Measurements from ENCODE around the gene ACTMAP. TPM values are rescaled to one million over a fixed set of nuclear protein-coding genes. Genes with fewer than 3 reads are reported as not detected.
A peak's percentile ranks its signal among the peaks of the same experiment; 100 is the strongest.

ACTMAP gene
- total RNA-seq, 1 experiment from 2014 or later: 27.7 TPM

- WGBS (ENCODE audit: extremely low coverage, insufficient read length, low lambda C conversion rate): no CpG with 5 or more reads among the region's 7 CpGs
- H3K4me2 ChIP-seq (ENCODE audit: insufficient read depth, insufficient read length, low read length): peak overlapping the region; percentile 90
- H3K14ac ChIP-seq (ENCODE audit: insufficient read depth, low read length): no peak overlapping the region
- H2BK120ac ChIP-seq (ENCODE audit: low read depth, low read length, poor library complexity, severe bottlenecking): no peak overlapping the region
- no peak overlapping the region for H3K4ac ChIP-seq (ENCODE audit: low read depth, low read length)
- DNase-seq: no peak
- H3K79me2 ChIP-seq (ENCODE audit: insufficient read depth, low read length): no peaks in the 10 kb centered on the region; the same call in 1 of the 2 replicates
- no peak overlapping the region for H2AFZ ChIP-seq (ENCODE audit: low read length)
- H3K27ac Mint-ChIP-seq: no peak overlapping the region
- peaks cover 24 to 40% of the 10 kb centered on the region in 2 experiments for H3K4me1 Mint-ChIP-seq
- H3K79me1 ChIP-seq (ENCODE audit: insufficient read depth, low read depth, low read length, poor library complexity, severe bottlenecking): no peaks in the 10 kb centered on the region
- H2BK15ac ChIP-seq (ENCODE audit: low read depth, low read length): no peak overlapping the region
- H2BK5ac ChIP-seq (ENCODE audit: insufficient read length, low read length): no peak overlapping the region
- no peak overlapping the region for H2BK12ac ChIP-seq (ENCODE audit: insufficient read length, low read depth, low read length)
- no peaks in the 10 kb centered on the region for H3K27me3 ChIP-seq (ENCODE audit: insufficient read depth, low read length)
- no peak overlapping the region for H2BK20ac ChIP-seq (ENCODE audit: low read depth, low read length, poor library complexity, severe bottlenecking)
- peaks cover 32% of the 10 kb centered on the region for H3K23me2 ChIP-seq (ENCODE audit: insufficient read length, low read depth, low read length, poor library complexity, severe bottlenecking)
- no peak overlapping the region for H3K27ac ChIP-seq (ENCODE audit: insufficient read length, low read depth, low read length)
- H3K4me1 ChIP-seq (ENCODE audit: insufficient read depth, low read length): no peaks in the 10 kb centered on the region; the same call in 1 of the 2 replicates
- H3K23ac ChIP-seq (ENCODE audit: insufficient read length, low read depth, low read length): no peak overlapping the region
- H3K9ac ChIP-seq (ENCODE audit: extremely low read depth, insufficient read length, low read length): no peak overlapping the region
- no peak overlapping the region for H4K91ac ChIP-seq (ENCODE audit: insufficient read length, low read depth, low read length)
- peak overlapping the region; percentile 93 to 94 for H3K4me3 Mint-ChIP-seq
- no peaks in the 10 kb centered on the region for H4K20me1 ChIP-seq (ENCODE audit: control insufficient read depth, insufficient read depth, insufficient read length)
- peaks cover 0 to 3% of the 10 kb centered on the region in 2 experiments; a peak in 2 of 5 replicates for H3K9me3 Mint-ChIP-seq
- H3K9me3 ChIP-seq (ENCODE audit: control insufficient read depth, low read depth, low read length): no peaks in the 10 kb centered on the region
- no peak overlapping the region for H3K18ac ChIP-seq (ENCODE audit: insufficient read length, low read depth, low read length)
- H3K27me3 Mint-ChIP-seq (ENCODE audit: low read depth): no peaks in the 10 kb centered on the region
- no peak overlapping the region for H2AK5ac ChIP-seq (ENCODE audit: insufficient read length, low read length)
- no peak overlapping the region for H3K56ac ChIP-seq (ENCODE audit: insufficient read length, low read depth, low read length)
- no peak overlapping the region for H3T11ph ChIP-seq (ENCODE audit: low read length)
- H3K36me3 Mint-ChIP-seq (ENCODE audit: insufficient read depth in 1 of 3, low read depth in 3 of 3): peaks cover 15 to 29% (median 23%) of the 10 kb centered on the region in 3 experiments
- no peak overlapping the region for H4K5ac ChIP-seq (ENCODE audit: insufficient read length, low read depth, low read length)
- no peak for TF ChIP-seq CTCF (conservative IDR thresholded peaks at IDR 0.05)
- no peak overlapping the region for H4K8ac ChIP-seq (replicated peaks; ENCODE audit: insufficient read length, low read depth, low read length)
These were observed 30.8 kb downstream of the ACTMAP start for GRCh38 chr19:40719414-40719894.

All from H9 (cell line).